ENCODE results near the gene PDE4D.
"Not testable (repeated sequence)": the region's sequence is repeated elsewhere in the genome, so short reads cannot be mapped to it uniquely, and the experiment has no call there.

Gene PDE4D

GRCh38 chr5:59798862-59799667, 94.5 kb downstream of the PDE4D start:
- DNase-seq: no peak

GRCh38 chr5:59795141-59795540, 98.4 kb downstream of the PDE4D start:
- no peak for DNase-seq

- DNase-seq: no peak
These were observed 100.4 kb downstream of the PDE4D start for GRCh38 chr5:59792983-59793585.

- no peak for DNase-seq
These were observed 101.9 kb downstream of the PDE4D start for GRCh38 chr5:59791617-59792016.

- DNase-seq: no peak
These were observed 102.6 kb downstream of the PDE4D start for GRCh38 chr5:59790776-59791475.

- no peak for DNase-seq
These were observed 103.2 kb downstream of the PDE4D start for GRCh38 chr5:59790376-59790775.

GRCh38 chr5:59789894-59790293, 103.6 kb downstream of the PDE4D start:
- no peak for DNase-seq

GRCh38 chr5:59789197-59789596, 104.3 kb downstream of the PDE4D start:
- no peak for DNase-seq

GRCh38 chr5:59786334-59786805, 107.2 kb downstream of the PDE4D start:
- no peak for DNase-seq

GRCh38 chr5:59785676-59786333, 107.7 kb downstream of the PDE4D start:
- no peak for DNase-seq

- DNase-seq: not testable (repeated sequence)
These were observed 108.8 kb downstream of the PDE4D start for GRCh38 chr5:59784708-59785107.

- DNase-seq: no peak
These were observed 110.3 kb downstream of the PDE4D start for GRCh38 chr5:59783264-59783663.

- no peak for DNase-seq
These were observed 110.7 kb downstream of the PDE4D start for GRCh38 chr5:59782856-59783255.

- DNase-seq: no peak
These were observed 114.1 kb downstream of the PDE4D start for GRCh38 chr5:59779453-59779852.

- no peak for DNase-seq
These were observed 116.5 kb downstream of the PDE4D start for GRCh38 chr5:59777028-59777427.

- DNase-seq: no peak
These were observed 120.2 kb downstream of the PDE4D start for GRCh38 chr5:59773294-59773693.

GRCh38 chr5:59772757-59773156, 120.8 kb downstream of the PDE4D start:
- DNase-seq: no peak

- DNase-seq: no peak
These were observed 121.3 kb downstream of the PDE4D start for GRCh38 chr5:59772206-59772605.

- DNase-seq: no peak
These were observed 122.6 kb downstream of the PDE4D start for GRCh38 chr5:59770953-59771352.

GRCh38 chr5:59769832-59770231, 123.7 kb downstream of the PDE4D start:
- DNase-seq: no peak

- no peak for DNase-seq
These were observed 124.5 kb downstream of the PDE4D start for GRCh38 chr5:59769041-59769360.

GRCh38 chr5:59768152-59769040, 125.1 kb downstream of the PDE4D start:
- peak; percentile 26 for DNase-seq

Measured in effector CD4-positive, alpha-beta T cell (primary cell).